ENCODE results near the gene S100A7A.

DNA sequence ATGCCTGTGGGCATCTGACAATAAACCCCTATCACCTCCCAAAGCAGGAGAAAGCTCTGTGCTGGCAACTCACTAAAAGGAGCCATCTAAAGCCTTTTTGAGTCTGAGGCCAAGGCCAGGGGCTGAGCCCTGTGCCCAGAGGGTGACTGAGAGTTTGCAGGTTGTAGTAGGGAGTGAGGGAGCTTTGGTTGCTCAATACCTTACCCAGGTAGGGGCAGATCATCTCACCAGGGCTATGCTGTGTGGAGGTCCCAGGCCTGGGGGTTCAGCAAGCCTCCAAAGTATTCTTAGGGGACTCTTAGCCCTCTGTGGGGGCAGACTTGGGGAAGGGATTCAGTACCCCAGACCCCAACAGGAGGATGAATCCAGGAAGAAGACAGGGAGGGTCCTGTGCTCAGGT is 23.0 kb downstream of the S100A7A start:
- TF ChIP-seq GATA2 (IDR thresholded peaks at IDR 0.05; ENCODE audit: low read depth, low read length) = no peak
- TF ChIP-seq GATA3 (IDR thresholded peaks at IDR 0.05; ENCODE audit: low read depth, low read length) = no peak
